GM19240 (cell line): Measurements from ENCODE around the gene CLOCK.

Source experiments
- DNase-seq: peaks from one replicate; pipeline ENCODE4 v3.0.0; 2011; ENCODE audit warnings: low spot score; ENCODE audit not compliant: insufficient read length

The CLOCK gene

GRCh38 chr4:55475394-55476243, 71.1 kb downstream of the CLOCK start:
- DNase-seq: no peak

- DNase-seq: no peak
These were observed 76.7 kb downstream of the CLOCK start for GRCh38 chr4:55469979-55470378.

GRCh38 chr4:55468724-55469123, 78.0 kb downstream of the CLOCK start:
- no peak for DNase-seq

GRCh38 chr4:55466001-55466400, 80.7 kb downstream of the CLOCK start:
- no peak for DNase-seq

- no peak for DNase-seq
These were observed 88.1 kb downstream of the CLOCK start for GRCh38 chr4:55458611-55459010.

GRCh38 chr4:55458164-55458563, 88.5 kb downstream of the CLOCK start:
- DNase-seq: no peak

GRCh38 chr4:55450566-55450965, 96.1 kb downstream of the CLOCK start:
- DNase-seq: no peak

GRCh38 chr4:55447831-55448230, 98.9 kb downstream of the CLOCK start:
- DNase-seq: no peak

GRCh38 chr4:55447108-55447708, 99.5 kb downstream of the CLOCK start:
- no peak for DNase-seq

- DNase-seq: no peak
These were observed 100.2 kb downstream of the CLOCK start for GRCh38 chr4:55446578-55446922.

- DNase-seq: no peak
These were observed 100.7 kb downstream of the CLOCK start for GRCh38 chr4:55445921-55446577.

GRCh38 chr4:55444827-55445226, 101.9 kb downstream of the CLOCK start:
- no peak for DNase-seq

GRCh38 chr4:55442541-55442940, 104.2 kb downstream of the CLOCK start:
- no peak for DNase-seq

GRCh38 chr4:55440786-55441185, 105.9 kb downstream of the CLOCK start:
- DNase-seq: no peak

- no peak for DNase-seq
These were observed 107.7 kb downstream of the CLOCK start for GRCh38 chr4:55439023-55439422.

- DNase-seq: no peak
These were observed 108.4 kb downstream of the CLOCK start for GRCh38 chr4:55438314-55438713.

GRCh38 chr4:55437823-55438222, 108.9 kb downstream of the CLOCK start:
- DNase-seq: no peak

GRCh38 chr4:55437356-55437796, 109.3 kb downstream of the CLOCK start:
- DNase-seq: no peak

GRCh38 chr4:55435141-55435841, 111.4 kb downstream of the CLOCK start:
- no peak for DNase-seq

- DNase-seq: no peak
These were observed 114.9 kb downstream of the CLOCK start for GRCh38 chr4:55431710-55432336.

- DNase-seq: no peak
These were observed 121.9 kb downstream of the CLOCK start for GRCh38 chr4:55424791-55425190.
